DND-41 (cell line): ENCODE data around the gene RFPL4A.
"Not testable (repeated sequence)": the region's sequence is repeated elsewhere in the genome, so short reads cannot be mapped to it uniquely, and the experiment has no call there.

Source experiments
- ATAC-seq: fragments of 200-7000 bp; cut with Tn5 transposase; 3 replicates; pipeline ENCODE4 v1.9.1; 2021; ENCODE audit warnings: low read depth; ENCODE audit not compliant: insufficient read depth
- DNase-seq: peaks from one replicate; pipeline ENCODE4 v3.0.0-alpha.2; 2020
- H2AFZ ChIP-seq: 2 replicates; pipeline ENCODE4 v1.6.0; 2012; ENCODE audit warnings: low read depth, low read length
- H3K27ac ChIP-seq: 2 replicates; pipeline ENCODE4 v1.5.1; 2012; ENCODE audit warnings: low read length, inconsistent platforms
- H3K27me3 ChIP-seq: fragments of 200-600 bp; sonication (generic); 2 replicates; pipeline ENCODE4 v1.6.0; 2012; ENCODE audit warnings: low read length, mild to moderate bottlenecking, inconsistent platforms; ENCODE audit not compliant: insufficient read depth, poor library complexity
- H3K36me3 ChIP-seq: 2 replicates; pipeline ENCODE4 v1.5.1; 2012; ENCODE audit warnings: low read length, inconsistent platforms; ENCODE audit not compliant: insufficient read depth
- H3K4me1 ChIP-seq: 2 replicates; pipeline ENCODE4 v1.5.1; 2012; ENCODE audit warnings: mild to moderate bottlenecking, low read length; ENCODE audit not compliant: insufficient read depth
- H3K4me2 ChIP-seq: 2 replicates; pipeline ENCODE4 v1.6.0; 2012; ENCODE audit warnings: mild to moderate bottlenecking, moderate library complexity, low read length, inconsistent platforms; ENCODE audit not compliant: insufficient read depth
- H3K4me3 ChIP-seq, 2 experiments: fragments of 200-600 bp in 1 of 2; shearing (Covaris generic) in 1 of 2; 2 replicates each; pipeline ENCODE4 v1.5.1; 2012 to 2016; ENCODE audit warnings: inconsistent platforms in 2 of 2, low read length in 2 of 2, mild to moderate bottlenecking in 2 of 2, low read depth in 1 of 2, moderate library complexity in 1 of 2
- H3K79me2 ChIP-seq: 2 replicates; pipeline ENCODE4 v1.6.0; 2012; ENCODE audit warnings: low read length, inconsistent platforms; ENCODE audit not compliant: insufficient read depth
- H3K9ac ChIP-seq: 2 replicates; pipeline ENCODE4 v1.6.0; 2012; ENCODE audit warnings: low read depth, mild to moderate bottlenecking, inconsistent platforms, low read length, moderate library complexity
- H3K9me3 ChIP-seq: 2 replicates; pipeline ENCODE4 v1.5.1; 2012; ENCODE audit warnings: low read length, moderate library complexity, mild to moderate bottlenecking, inconsistent platforms; ENCODE audit not compliant: insufficient read depth, severe bottlenecking
- H4K20me1 ChIP-seq: 2 replicates; pipeline ENCODE4 v1.6.0; 2012; ENCODE audit warnings: low read length; ENCODE audit not compliant: insufficient read depth
- CTCF ChIP-seq: IDR thresholded peaks from 2 replicates; pipeline ENCODE4 v1.5.1; 2012; ENCODE audit warnings: borderline replicate concordance, low read length, moderate library complexity, mild to moderate bottlenecking; ENCODE audit not compliant: poor library complexity, severe bottlenecking; ENCODE audit errors: extremely low read depth
- EZH2 ChIP-seq: IDR thresholded peaks from 3 replicates; pipeline ENCODE4 v1.6.1; 2012; ENCODE audit warnings: borderline replicate concordance, low read depth, mild to moderate bottlenecking, moderate library complexity, low read length, inconsistent platforms; ENCODE audit not compliant: severe bottlenecking

The RFPL4A gene

DNA sequence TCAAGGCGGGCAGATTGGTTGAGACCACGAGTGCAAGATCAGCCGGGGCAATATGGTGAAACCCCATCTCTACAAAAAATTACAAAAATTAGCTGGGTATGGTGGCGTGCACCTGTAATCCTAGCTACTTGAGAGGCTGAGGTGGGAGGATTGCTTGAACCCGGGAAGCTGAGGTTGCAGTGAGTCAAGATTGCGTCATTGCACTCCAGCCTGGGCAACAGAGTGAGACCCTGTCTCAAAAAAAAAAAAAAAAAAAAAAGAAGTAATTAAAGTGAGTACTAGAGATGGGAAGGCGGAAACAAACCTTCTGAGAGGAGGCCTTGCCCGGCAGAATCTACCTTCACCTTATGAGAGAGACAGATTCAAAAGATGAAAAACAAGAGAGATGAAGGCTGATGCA is 35.4 kb upstream of the RFPL4A start:
- TF ChIP-seq EZH2 (no peak), CTCF (no peak)
- H3K4me3 ChIP-seq: no peak overlapping the region
- H4K20me1 ChIP-seq: no peaks in the 10 kb centered on the region
- ATAC-seq: no peak
- H3K79me2 ChIP-seq: no peaks in the 10 kb centered on the region
- H3K4me2 ChIP-seq: no peak overlapping the region
- no peaks in the 10 kb centered on the region for H3K27me3 ChIP-seq
- no peak overlapping the region for H3K27ac ChIP-seq
- no peaks in the 10 kb centered on the region for H3K36me3 ChIP-seq
- no peaks in the 10 kb centered on the region for H3K4me1 ChIP-seq
- H3K9ac ChIP-seq: no peak overlapping the region
- no peak for DNase-seq
- peaks cover 11% of the 10 kb centered on the region for H3K9me3 ChIP-seq
- no peak overlapping the region for H2AFZ ChIP-seq

- not testable (repeated sequence) for H3K9me3 ChIP-seq, H4K20me1 ChIP-seq, H3K27me3 ChIP-seq
Observed at GRCh38 chr19:55730378-55730777, 28.5 kb upstream of the RFPL4A start.

DNA sequence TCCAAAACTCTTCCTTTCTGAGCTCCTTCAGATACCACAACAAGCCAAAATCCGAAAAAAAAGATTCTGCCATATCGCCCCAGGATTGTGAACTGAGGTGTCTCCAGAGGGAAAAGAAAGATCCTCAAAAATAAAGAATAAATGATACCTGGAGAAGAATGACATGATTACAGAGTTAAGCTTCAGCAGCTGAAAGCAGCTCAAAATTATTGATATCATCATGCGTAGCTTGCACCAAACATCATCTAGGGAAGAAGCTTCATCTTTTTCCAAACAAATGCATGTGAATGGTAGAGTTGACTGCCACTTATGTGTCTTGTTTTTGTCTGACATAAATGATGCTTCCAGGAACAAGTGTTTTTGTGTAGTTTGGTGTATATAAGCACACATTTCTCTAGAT is 20.6 kb upstream of the RFPL4A start, which contains the start of gene NLRP9:
Gene NLRP9, minus strand, starts transcription at position 101 of the 400 bp plus-strand sequence. Its CDS starts 28 bp downstream, at position 73.
- H3K4me3 ChIP-seq: no peak within 1 kb of the TSS
- H3K27ac ChIP-seq: no peak within 1 kb of the TSS
- no peak for TF ChIP-seq CTCF
- no peak for TF ChIP-seq EZH2
- DNase-seq (no peak), ATAC-seq (no peak)
- no peaks in the 10 kb centered on the region for H3K9me3 ChIP-seq
- no peak within 1 kb of the TSS for H2AFZ ChIP-seq
- H3K36me3 ChIP-seq: no peaks in the 10 kb centered on the region
- H4K20me1 ChIP-seq: no peaks in the 10 kb centered on the region
- no peaks in the 10 kb centered on the region for H3K4me1 ChIP-seq
- no peak within 1 kb of the TSS for H3K4me2 ChIP-seq
- no peak within 1 kb of the TSS for H3K9ac ChIP-seq
- no peaks in the 10 kb centered on the region for H3K27me3 ChIP-seq
- H3K79me2 ChIP-seq: no peaks in the 10 kb centered on the region

More at GRCh38 chr19:55730378-55730777, 28.5 kb upstream of the RFPL4A start:
- not testable (repeated sequence) for DNase-seq, ATAC-seq, H3K4me1 ChIP-seq, H3K9ac ChIP-seq, H2AFZ ChIP-seq, H3K27ac ChIP-seq, H3K36me3 ChIP-seq, H3K79me2 ChIP-seq, H3K4me3 ChIP-seq, H3K4me2 ChIP-seq

DNA sequence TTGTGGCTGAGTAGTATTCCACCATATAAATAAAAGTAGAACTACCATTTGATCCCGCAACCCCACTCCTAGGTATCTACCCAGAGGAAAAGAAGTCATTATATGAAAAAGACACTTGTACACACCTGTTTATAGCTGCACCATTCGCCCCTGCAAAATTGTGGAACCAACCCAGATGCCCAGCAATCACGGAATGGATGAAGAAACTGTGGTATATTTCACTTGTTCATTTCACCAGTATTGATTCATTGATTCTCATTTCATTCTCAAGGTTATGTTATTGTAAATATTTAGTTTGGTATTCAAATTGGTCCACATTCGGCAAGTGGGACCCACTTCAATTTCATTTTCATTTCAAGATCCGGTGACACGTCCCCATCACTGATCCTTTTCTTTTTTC is 8.2 kb upstream of the RFPL4A start:
- H2AFZ ChIP-seq: no peak overlapping the region
- no peaks in the 10 kb centered on the region for H3K9me3 ChIP-seq
- H3K4me1 ChIP-seq: no peaks in the 10 kb centered on the region
- ATAC-seq (no peak), DNase-seq (no peak)
- no peak overlapping the region for H3K27ac ChIP-seq
- H3K79me2 ChIP-seq: no peaks in the 10 kb centered on the region
- TF ChIP-seq EZH2: no peak
- no peak for TF ChIP-seq CTCF
- H3K4me2 ChIP-seq: no peak overlapping the region
- no peaks in the 10 kb centered on the region for H3K36me3 ChIP-seq
- H3K9ac ChIP-seq: no peak overlapping the region
- no peak overlapping the region for H3K4me3 ChIP-seq
- no peaks in the 10 kb centered on the region for H4K20me1 ChIP-seq
- H3K27me3 ChIP-seq: no peaks in the 10 kb centered on the region
